GM12891 (cell line): Measurements from ENCODE around the gene AVPR2. TPM values are rescaled to one million over a fixed set of nuclear protein-coding genes. Genes with fewer than 3 reads are reported as not detected.

Source experiments
- DNase-seq: peaks from one replicate; pipeline ENCODE4 v3.0.0; 2011; ENCODE audit warnings: low spot score; ENCODE audit not compliant: insufficient read length
- FAIRE-seq: peaks from 2 replicates; lab custom pipeline; 2011; peaks lifted over from hg19 to GRCh38; lab: Jason Lieb, UNC
- PAX5 ChIP-seq: IDR thresholded peaks from 2 replicates; pipeline ENCODE4 v1.6.1; 2011; ENCODE audit warnings: low read length, moderate library complexity, mild to moderate bottlenecking; ENCODE audit not compliant: insufficient read depth, severe bottlenecking
- POLR2A ChIP-seq: IDR thresholded peaks from 2 replicates; pipeline ENCODE4 v1.6.1; 2011; ENCODE audit warnings: low read depth, low read length, control low read depth
- POLR2AphosphoS5 ChIP-seq: IDR thresholded peaks from 2 replicates; pipeline ENCODE4 v1.6.1; 2011; ENCODE audit warnings: low read depth, low read length, control low read depth
- POU2F2 ChIP-seq: IDR thresholded peaks from 2 replicates; pipeline ENCODE4 v1.6.1; 2011; ENCODE audit warnings: low read depth, mild to moderate bottlenecking, control low read depth, low read length, moderate library complexity
- SPI1 ChIP-seq: IDR thresholded peaks from 2 replicates; pipeline ENCODE4 v1.6.1; 2011; ENCODE audit warnings: low read depth, low read length, control low read depth
- TAF1 ChIP-seq: IDR thresholded peaks from 2 replicates; pipeline ENCODE4 v1.6.1; 2011; ENCODE audit warnings: low read depth, low read length, control low read depth
- polyA plus RNA-seq: library from polyadenylated mRNA; unstranded; fragments of >200 nt; gene quantifications from one replicate; pipeline ENCODE4 v1.2.1, GENCODE V29; 2012; ENCODE audit warnings: low read depth, missing spikeins, inconsistent platforms; ENCODE audit not compliant: missing spikeins

AVPR2 gene
- polyA plus RNA-seq, result 0.44 TPM

GRCh38 chrX:153903991-153904957, at the start of gene AVPR2:
TSS of gene AVPR2 (plus strand) at chrX:153904673. CDS start at chrX:153905146, 473 bp downstream.
- no peak for TF ChIP-seq PAX5
- TF ChIP-seq POU2F2, result no peak
- no peak for TF ChIP-seq TAF1
- no peak for TF ChIP-seq SPI1
- TF ChIP-seq POLR2AphosphoS5, result no peak
- TF ChIP-seq POLR2A, result no peak
- DNase-seq (no peak), FAIRE-seq (peak; percentile 23)

- DNase-seq (no peak), FAIRE-seq (no peak)
- TF ChIP-seq POLR2AphosphoS5 (no peak), POLR2A (no peak), PAX5 (no peak)
Measured at GRCh38 chrX:153854702-153855101, 49.8 kb upstream of the AVPR2 start.

- no peak for FAIRE-seq
- no peak for DNase-seq
- TF ChIP-seq TAF1, result no peak
- TF ChIP-seq POLR2AphosphoS5, result no peak
- TF ChIP-seq POU2F2, result no peak
- TF ChIP-seq SPI1, result no peak
- no peak for TF ChIP-seq POLR2A
Measured at GRCh38 chrX:153857348-153857903, 47.0 kb upstream of the AVPR2 start.

- FAIRE-seq, result no peak
- no peak for TF ChIP-seq POU2F2
- TF ChIP-seq SPI1, result no peak
- TF ChIP-seq PAX5, result no peak
- TF ChIP-seq POLR2AphosphoS5, result no peak
- no peak for TF ChIP-seq TAF1
- no peak for TF ChIP-seq POLR2A
- no peak for DNase-seq
Measured at GRCh38 chrX:153861151-153861550, 43.3 kb upstream of the AVPR2 start.

DNA sequence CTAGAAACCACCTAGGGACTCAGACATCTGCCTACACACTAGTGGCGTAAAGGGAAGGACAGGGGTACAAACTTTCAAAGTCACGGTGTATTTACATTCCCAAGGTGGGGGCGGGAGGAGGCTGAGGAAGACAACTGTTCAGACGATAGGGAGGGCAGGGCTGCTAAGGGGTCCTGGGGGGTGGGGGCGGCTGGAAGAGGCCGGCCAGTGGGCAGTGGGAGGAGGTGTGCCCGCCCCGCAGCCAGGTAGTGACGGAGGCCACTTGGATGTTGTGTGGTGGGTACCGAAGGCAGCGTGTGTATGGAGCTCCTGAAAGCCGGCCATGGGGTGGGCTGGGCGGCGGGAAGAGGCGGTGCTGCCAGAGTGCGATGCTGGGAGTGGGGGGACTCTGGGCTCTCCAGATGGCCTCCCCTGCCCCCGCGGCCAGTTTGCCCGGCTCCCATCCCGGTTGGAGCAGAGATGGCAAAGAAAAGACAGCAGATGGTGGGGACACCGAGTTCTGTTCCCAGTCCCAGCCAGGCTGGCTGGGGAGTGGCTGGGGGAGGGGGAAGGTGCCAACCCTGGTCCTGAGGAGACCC, 42.7 kb upstream of the AVPR2 start:
- DNase-seq (no peak), FAIRE-seq (no peak)
- no peak for TF ChIP-seq POLR2AphosphoS5
- TF ChIP-seq POLR2A, result no peak
- TF ChIP-seq POU2F2, result no peak
- TF ChIP-seq PAX5, result no peak
- no peak for TF ChIP-seq SPI1
- no peak for TF ChIP-seq TAF1

GRCh38 chrX:153862369-153863250, 41.9 kb upstream of the AVPR2 start:
- TF ChIP-seq PAX5 (no peak), POU2F2 (no peak), POLR2AphosphoS5 (no peak)
- FAIRE-seq (no peak), DNase-seq (peak; percentile 2)

DNA sequence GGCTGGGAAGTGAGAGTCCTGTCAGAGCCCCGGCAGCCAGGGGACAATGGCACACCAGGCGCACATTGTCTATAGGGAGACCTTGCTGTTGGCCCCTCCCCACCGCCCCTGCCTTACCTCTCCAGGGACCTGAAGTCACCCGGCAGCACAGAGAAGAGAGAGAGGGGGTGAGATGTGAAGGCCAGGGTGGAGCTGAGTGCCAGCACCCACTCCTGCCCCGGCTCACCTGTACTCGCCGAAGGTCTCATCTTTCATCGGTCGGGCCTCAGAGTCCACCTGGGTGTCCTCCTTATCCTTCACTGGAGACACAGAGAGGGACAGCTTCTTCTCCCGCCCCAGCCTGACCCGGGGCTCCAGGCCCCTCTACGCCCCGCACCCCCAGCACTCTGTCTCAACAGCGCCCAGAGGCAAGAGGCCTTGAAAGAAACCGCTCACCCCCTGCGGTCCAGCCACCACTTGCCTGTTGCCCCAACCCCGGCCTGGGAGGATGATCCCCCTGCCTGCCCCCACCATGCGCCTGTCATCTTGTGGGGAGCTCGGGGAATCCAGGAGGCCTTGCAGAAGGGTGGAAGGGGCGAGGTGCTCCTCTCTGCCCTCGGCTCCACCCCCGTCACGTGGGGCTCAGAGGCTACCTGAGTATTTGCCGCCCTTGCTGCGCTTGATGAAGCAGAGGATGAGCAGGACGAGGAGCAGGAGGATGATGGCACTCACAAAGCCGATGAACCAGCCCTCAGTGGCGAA, 41.1 kb upstream of the AVPR2 start:
- TF ChIP-seq POLR2A, result no peak
- no peak for TF ChIP-seq TAF1
- TF ChIP-seq SPI1, result no peak
- no peak for TF ChIP-seq POLR2AphosphoS5
- TF ChIP-seq PAX5, result no peak
- no peak for TF ChIP-seq POU2F2
- no peak for FAIRE-seq
- peak; percentile 8 for DNase-seq

- no peak for TF ChIP-seq PAX5
- TF ChIP-seq POLR2A, result no peak
- TF ChIP-seq TAF1, result no peak
- no peak for TF ChIP-seq POLR2AphosphoS5
- TF ChIP-seq POU2F2, result no peak
- no peak for TF ChIP-seq SPI1
- peak; percentile 3 for DNase-seq
- no peak for FAIRE-seq
Measured at GRCh38 chrX:153864101-153864500, 40.4 kb upstream of the AVPR2 start.
